GM23338 (cell line): Measurements from ENCODE around the gene FAM120A.

Source experiments
- EZH2 ChIP-seq: fragments of 200-600 bp; sonication (generic); IDR thresholded peaks from one replicate; pipeline ENCODE4 v1.8.0; 2017; ENCODE audit warnings: antibody characterized with exemption, mild to moderate bottlenecking, low read depth; ENCODE audit not compliant: unreplicated experiment
- JUNB ChIP-seq: IDR thresholded peaks from one replicate; pipeline ENCODE4 v1.6.1; 2016; ENCODE audit warnings: antibody characterized with exemption; ENCODE audit not compliant: unreplicated experiment
- NANOG ChIP-seq: IDR thresholded peaks from 2 replicates; pipeline ENCODE4 v1.6.1; 2016; ENCODE audit warnings: antibody characterized with exemption, borderline replicate concordance
- POLR2AphosphoS5 ChIP-seq: IDR thresholded peaks from 2 replicates; pipeline ENCODE4 v1.6.1; 2016; ENCODE audit warnings: antibody characterized with exemption, low read depth
- ZNF114 ChIP-seq: fragments of 250-450 bp; sonication (Bioruptor Pico); IDR thresholded peaks from 2 replicates; pipeline ENCODE4 v1.5.0; 2020; ENCODE audit warnings: mild to moderate bottlenecking, moderate library complexity
- ZNF331 ChIP-seq: fragments of 250-450 bp; sonication (Bioruptor Pico); IDR thresholded peaks from 2 replicates; pipeline ENCODE4 v1.5.0; 2020; ENCODE audit warnings: low read depth, mild to moderate bottlenecking, moderate library complexity
- TF ChIP-seq, protein P1 (sequence below), 2 experiments: fragments of 200-600 bp in 1 of 2; sonication (generic) in 1 of 2; conservative IDR thresholded peaks; 2 replicates each; pipeline versions ENCODE4 v1.5.1 to v1.6.1; 2016 to 2017; ENCODE audit warnings: antibody characterized with exemption in 2 of 2, low read depth in 2 of 2, mild to moderate bottlenecking in 2 of 2, moderate library complexity in 1 of 2
- TF ChIP-seq, protein P2 (sequence below): IDR thresholded peaks from one replicate; pipeline ENCODE4 v1.6.1; 2018; ENCODE audit warnings: antibody characterized with exemption; ENCODE audit not compliant: unreplicated experiment
- TF ChIP-seq, protein P3 (sequence below): fragments of 250-450 bp; sonication (Bioruptor Pico); IDR thresholded peaks from 2 replicates; pipeline ENCODE4 v1.5.0; 2020; ENCODE audit warnings: mild to moderate bottlenecking, moderate library complexity
- TF ChIP-seq, protein P4 (sequence below): IDR thresholded peaks from 2 replicates; pipeline ENCODE4 v1.6.1; 2016; ENCODE audit warnings: antibody characterized with exemption

DNA sequence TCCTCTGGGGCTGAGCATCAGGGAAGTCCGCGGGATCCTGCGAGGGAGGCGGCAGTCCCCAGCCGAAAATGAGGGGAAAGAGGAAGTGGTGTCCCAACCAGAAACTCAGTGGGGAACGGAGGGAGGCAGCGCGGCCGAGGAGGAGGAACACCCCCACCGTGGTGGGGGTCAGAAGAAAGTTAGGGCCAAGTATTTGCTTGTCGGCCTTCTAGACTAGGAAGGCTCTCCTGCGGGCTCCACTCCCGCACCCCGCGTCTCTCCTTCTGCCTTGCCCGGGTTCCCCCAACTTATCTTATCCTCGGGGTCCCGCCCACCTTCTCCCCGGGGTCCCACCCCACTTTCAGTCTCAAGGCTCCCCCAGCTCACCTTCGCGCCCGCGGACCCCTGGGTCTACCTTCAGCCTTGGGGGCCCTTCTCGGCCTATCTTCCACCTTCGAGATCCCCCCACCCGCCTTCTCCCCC is 124.3 kb downstream of the FAM120A start:
- TF ChIP-seq, protein P1, sequence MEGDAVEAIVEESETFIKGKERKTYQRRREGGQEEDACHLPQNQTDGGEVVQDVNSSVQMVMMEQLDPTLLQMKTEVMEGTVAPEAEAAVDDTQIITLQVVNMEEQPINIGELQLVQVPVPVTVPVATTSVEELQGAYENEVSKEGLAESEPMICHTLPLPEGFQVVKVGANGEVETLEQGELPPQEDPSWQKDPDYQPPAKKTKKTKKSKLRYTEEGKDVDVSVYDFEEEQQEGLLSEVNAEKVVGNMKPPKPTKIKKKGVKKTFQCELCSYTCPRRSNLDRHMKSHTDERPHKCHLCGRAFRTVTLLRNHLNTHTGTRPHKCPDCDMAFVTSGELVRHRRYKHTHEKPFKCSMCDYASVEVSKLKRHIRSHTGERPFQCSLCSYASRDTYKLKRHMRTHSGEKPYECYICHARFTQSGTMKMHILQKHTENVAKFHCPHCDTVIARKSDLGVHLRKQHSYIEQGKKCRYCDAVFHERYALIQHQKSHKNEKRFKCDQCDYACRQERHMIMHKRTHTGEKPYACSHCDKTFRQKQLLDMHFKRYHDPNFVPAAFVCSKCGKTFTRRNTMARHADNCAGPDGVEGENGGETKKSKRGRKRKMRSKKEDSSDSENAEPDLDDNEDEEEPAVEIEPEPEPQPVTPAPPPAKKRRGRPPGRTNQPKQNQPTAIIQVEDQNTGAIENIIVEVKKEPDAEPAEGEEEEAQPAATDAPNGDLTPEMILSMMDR (conservative IDR thresholded peaks at IDR 0.05; ENCODE audit: low read depth in 2 of 2): no peak
- peak; percentile 43 for TF ChIP-seq EZH2
- no peak for TF ChIP-seq ZNF114 (CRISPR knock-in tag)
- TF ChIP-seq, protein P2, sequence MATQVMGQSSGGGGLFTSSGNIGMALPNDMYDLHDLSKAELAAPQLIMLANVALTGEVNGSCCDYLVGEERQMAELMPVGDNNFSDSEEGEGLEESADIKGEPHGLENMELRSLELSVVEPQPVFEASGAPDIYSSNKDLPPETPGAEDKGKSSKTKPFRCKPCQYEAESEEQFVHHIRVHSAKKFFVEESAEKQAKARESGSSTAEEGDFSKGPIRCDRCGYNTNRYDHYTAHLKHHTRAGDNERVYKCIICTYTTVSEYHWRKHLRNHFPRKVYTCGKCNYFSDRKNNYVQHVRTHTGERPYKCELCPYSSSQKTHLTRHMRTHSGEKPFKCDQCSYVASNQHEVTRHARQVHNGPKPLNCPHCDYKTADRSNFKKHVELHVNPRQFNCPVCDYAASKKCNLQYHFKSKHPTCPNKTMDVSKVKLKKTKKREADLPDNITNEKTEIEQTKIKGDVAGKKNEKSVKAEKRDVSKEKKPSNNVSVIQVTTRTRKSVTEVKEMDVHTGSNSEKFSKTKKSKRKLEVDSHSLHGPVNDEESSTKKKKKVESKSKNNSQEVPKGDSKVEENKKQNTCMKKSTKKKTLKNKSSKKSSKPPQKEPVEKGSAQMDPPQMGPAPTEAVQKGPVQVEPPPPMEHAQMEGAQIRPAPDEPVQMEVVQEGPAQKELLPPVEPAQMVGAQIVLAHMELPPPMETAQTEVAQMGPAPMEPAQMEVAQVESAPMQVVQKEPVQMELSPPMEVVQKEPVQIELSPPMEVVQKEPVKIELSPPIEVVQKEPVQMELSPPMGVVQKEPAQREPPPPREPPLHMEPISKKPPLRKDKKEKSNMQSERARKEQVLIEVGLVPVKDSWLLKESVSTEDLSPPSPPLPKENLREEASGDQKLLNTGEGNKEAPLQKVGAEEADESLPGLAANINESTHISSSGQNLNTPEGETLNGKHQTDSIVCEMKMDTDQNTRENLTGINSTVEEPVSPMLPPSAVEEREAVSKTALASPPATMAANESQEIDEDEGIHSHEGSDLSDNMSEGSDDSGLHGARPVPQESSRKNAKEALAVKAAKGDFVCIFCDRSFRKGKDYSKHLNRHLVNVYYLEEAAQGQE: no peak
- TF ChIP-seq POLR2AphosphoS5: no peak
- TF ChIP-seq NANOG: no peak
- no peak for TF ChIP-seq ZNF331 (CRISPR knock-in tag)
- TF ChIP-seq, protein P3, sequence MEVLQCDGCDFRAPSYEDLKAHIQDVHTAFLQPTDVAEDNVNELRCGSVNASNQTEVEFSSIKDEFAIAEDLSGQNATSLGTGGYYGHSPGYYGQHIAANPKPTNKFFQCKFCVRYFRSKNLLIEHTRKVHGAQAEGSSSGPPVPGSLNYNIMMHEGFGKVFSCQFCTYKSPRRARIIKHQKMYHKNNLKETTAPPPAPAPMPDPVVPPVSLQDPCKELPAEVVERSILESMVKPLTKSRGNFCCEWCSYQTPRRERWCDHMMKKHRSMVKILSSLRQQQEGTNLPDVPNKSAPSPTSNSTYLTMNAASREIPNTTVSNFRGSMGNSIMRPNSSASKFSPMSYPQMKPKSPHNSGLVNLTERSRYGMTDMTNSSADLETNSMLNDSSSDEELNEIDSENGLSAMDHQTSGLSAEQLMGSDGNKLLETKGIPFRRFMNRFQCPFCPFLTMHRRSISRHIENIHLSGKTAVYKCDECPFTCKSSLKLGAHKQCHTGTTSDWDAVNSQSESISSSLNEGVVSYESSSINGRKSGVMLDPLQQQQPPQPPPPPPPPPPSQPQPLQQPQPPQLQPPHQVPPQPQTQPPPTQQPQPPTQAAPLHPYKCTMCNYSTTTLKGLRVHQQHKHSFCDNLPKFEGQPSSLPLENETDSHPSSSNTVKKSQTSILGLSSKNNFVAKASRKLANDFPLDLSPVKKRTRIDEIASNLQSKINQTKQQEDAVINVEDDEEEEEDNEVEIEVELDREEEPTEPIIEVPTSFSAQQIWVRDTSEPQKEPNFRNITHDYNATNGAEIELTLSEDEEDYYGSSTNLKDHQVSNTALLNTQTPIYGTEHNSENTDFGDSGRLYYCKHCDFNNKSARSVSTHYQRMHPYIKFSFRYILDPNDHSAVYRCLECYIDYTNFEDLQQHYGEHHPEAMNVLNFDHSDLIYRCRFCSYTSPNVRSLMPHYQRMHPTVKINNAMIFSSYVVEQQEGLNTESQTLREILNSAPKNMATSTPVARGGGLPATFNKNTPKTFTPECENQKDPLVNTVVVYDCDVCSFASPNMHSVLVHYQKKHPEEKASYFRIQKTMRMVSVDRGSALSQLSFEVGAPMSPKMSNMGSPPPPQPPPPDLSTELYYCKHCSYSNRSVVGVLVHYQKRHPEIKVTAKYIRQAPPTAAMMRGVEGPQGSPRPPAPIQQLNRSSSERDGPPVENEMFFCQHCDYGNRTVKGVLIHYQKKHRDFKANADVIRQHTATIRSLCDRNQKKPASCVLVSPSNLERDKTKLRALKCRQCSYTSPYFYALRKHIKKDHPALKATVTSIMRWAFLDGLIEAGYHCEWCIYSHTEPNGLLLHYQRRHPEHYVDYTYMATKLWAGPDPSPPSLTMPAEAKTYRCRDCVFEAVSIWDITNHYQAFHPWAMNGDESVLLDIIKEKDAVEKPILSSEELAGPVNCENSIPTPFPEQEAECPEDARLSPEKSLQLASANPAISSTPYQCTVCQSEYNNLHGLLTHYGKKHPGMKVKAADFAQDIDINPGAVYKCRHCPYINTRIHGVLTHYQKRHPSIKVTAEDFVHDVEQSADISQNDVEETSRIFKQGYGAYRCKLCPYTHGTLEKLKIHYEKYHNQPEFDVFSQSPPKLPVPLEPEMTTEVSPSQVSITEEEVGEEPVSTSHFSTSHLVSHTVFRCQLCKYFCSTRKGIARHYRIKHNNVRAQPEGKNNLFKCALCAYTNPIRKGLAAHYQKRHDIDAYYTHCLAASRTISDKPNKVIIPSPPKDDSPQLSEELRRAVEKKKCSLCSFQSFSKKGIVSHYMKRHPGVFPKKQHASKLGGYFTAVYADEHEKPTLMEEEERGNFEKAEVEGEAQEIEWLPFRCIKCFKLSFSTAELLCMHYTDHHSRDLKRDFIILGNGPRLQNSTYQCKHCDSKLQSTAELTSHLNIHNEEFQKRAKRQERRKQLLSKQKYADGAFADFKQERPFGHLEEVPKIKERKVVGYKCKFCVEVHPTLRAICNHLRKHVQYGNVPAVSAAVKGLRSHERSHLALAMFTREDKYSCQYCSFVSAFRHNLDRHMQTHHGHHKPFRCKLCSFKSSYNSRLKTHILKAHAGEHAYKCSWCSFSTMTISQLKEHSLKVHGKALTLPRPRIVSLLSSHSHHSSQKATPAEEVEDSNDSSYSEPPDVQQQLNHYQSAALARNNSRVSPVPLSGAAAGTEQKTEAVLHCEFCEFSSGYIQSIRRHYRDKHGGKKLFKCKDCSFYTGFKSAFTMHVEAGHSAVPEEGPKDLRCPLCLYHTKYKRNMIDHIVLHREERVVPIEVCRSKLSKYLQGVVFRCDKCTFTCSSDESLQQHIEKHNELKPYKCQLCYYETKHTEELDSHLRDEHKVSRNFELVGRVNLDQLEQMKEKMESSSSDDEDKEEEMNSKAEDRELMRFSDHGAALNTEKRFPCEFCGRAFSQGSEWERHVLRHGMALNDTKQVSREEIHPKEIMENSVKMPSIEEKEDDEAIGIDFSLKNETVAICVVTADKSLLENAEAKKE: no peak
- TF ChIP-seq, protein P4, sequence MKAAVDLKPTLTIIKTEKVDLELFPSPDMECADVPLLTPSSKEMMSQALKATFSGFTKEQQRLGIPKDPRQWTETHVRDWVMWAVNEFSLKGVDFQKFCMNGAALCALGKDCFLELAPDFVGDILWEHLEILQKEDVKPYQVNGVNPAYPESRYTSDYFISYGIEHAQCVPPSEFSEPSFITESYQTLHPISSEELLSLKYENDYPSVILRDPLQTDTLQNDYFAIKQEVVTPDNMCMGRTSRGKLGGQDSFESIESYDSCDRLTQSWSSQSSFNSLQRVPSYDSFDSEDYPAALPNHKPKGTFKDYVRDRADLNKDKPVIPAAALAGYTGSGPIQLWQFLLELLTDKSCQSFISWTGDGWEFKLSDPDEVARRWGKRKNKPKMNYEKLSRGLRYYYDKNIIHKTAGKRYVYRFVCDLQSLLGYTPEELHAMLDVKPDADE: 0 out of 2 replicates have a peak, but pooled peaks have one; percentile 34
- TF ChIP-seq JUNB: no peak
